Forelimb muscle (tissue), 1 donor: ENCODE data around the gene VMO1. TPM values are rescaled to one million over a fixed set of nuclear protein-coding genes. Genes with fewer than 3 reads are reported as not detected.
A peak's percentile ranks its signal among the peaks of the same experiment; 100 is the strongest.
"Not testable (repeated sequence)": the region's sequence is repeated elsewhere in the genome, so short reads cannot be mapped to it uniquely, and the experiment has no call there.

Source experiments
- DNase-seq: peaks from one replicate; pipeline ENCODE4 v3.0.0-alpha.2; 2013; ENCODE audit warnings: low read depth
- polyA plus RNA-seq: library from polyadenylated mRNA; unstranded; fragments of 120-200 nt; gene quantifications from one replicate; pipeline ENCODE4 v1.2.1, GENCODE V29; 2013; ENCODE audit not compliant: insufficient read length

Gene VMO1
- polyA plus RNA-seq: 9.7 TPM

- no peak for DNase-seq
Observed at GRCh38 chr17:4786106-4786511, at the start of gene VMO1. TSS of gene VMO1 (minus strand) at chr17:4786364. CDS start at chr17:4786352, 12 bp downstream.

GRCh38 chr17:4834681-4835020 lies 48.5 kb upstream of the VMO1 start:
- DNase-seq: no peak

GRCh38 chr17:4833941-4834680 lies 47.9 kb upstream of the VMO1 start:
- DNase-seq: no peak

- peak; percentile 92 for DNase-seq
Observed at GRCh38 chr17:4833178-4833940, 47.2 kb upstream of the VMO1 start, which contains the start of gene MINK1. TSS of gene MINK1 (plus strand) at chr17:4833340. CDS start at chr17:4833584, 244 bp downstream.

- DNase-seq: not testable (repeated sequence)
Observed at GRCh38 chr17:4832829-4833177, 46.6 kb upstream of the VMO1 start.

- DNase-seq: no peak
Observed at GRCh38 chr17:4827399-4827798, 41.2 kb upstream of the VMO1 start.

- DNase-seq: no peak
Observed at GRCh38 chr17:4823373-4824089, 37.4 kb upstream of the VMO1 start.

GRCh38 chr17:4822835-4823234 lies 36.7 kb upstream of the VMO1 start:
- DNase-seq: no peak

- no peak for DNase-seq
Observed at GRCh38 chr17:4818276-4818675, 32.1 kb upstream of the VMO1 start.

GRCh38 chr17:4816826-4817225 lies 30.7 kb upstream of the VMO1 start:
- no peak for DNase-seq

- no peak for DNase-seq
Observed at GRCh38 chr17:4815043-4815675, 29.0 kb upstream of the VMO1 start.

- no peak for DNase-seq
Observed at GRCh38 chr17:4812690-4813089, 26.5 kb upstream of the VMO1 start.

- no peak for DNase-seq
Observed at GRCh38 chr17:4811471-4811870, 25.3 kb upstream of the VMO1 start.

GRCh38 chr17:4810696-4811290 lies 24.6 kb upstream of the VMO1 start:
- no peak for DNase-seq

GRCh38 chr17:4808378-4808767 lies 22.2 kb upstream of the VMO1 start:
- no peak for DNase-seq

- no peak for DNase-seq
Observed at GRCh38 chr17:4807605-4808377, 21.6 kb upstream of the VMO1 start.

GRCh38 chr17:4806777-4807604 lies 20.8 kb upstream of the VMO1 start, which contains the start of gene PLD2:
TSS of gene PLD2 (plus strand) at chr17:4807152. CDS start at chr17:4807773, 621 bp downstream.
- peak; percentile 71 for DNase-seq

GRCh38 chr17:4806456-4806776 lies 20.3 kb upstream of the VMO1 start:
- DNase-seq: no peak

GRCh38 chr17:4802228-4802627 lies 16.1 kb upstream of the VMO1 start, which contains the start of gene C17orf114:
TSS of gene C17orf114 (minus strand) at chr17:4802328.
- no peak for DNase-seq
